ENCODE data around the gene AMN. TPM values are rescaled to one million over a fixed set of nuclear protein-coding genes. Genes with fewer than 3 reads are reported as not detected.

Gene AMN
- total and polyA plus RNA-seq, 4 donors = 2.1 to 51.2 (median 8.6) TPM

- 95% methylated on average over 33 of the region's 33 CpGs for WGBS
- no peak for DNase-seq (ENCODE audit: low spot score)
- no peak overlapping the region for H3K9ac ChIP-seq (ENCODE audit: low read depth in 1 of 2, low read length in 2 of 2)
- TF ChIP-seq GABPA (IDR thresholded peaks at IDR 0.05 in 1 of 2, conservative IDR thresholded peaks at IDR 0.05 in 1 of 2) = no peak
- TF ChIP-seq FOXA2 (IDR thresholded peaks at IDR 0.05) = no peak
- TF ChIP-seq RXRA (IDR thresholded peaks at IDR 0.05) = no peak
- TF ChIP-seq TAF1 (conservative IDR thresholded peaks at IDR 0.05) = no peak
- TF ChIP-seq, protein P1, sequence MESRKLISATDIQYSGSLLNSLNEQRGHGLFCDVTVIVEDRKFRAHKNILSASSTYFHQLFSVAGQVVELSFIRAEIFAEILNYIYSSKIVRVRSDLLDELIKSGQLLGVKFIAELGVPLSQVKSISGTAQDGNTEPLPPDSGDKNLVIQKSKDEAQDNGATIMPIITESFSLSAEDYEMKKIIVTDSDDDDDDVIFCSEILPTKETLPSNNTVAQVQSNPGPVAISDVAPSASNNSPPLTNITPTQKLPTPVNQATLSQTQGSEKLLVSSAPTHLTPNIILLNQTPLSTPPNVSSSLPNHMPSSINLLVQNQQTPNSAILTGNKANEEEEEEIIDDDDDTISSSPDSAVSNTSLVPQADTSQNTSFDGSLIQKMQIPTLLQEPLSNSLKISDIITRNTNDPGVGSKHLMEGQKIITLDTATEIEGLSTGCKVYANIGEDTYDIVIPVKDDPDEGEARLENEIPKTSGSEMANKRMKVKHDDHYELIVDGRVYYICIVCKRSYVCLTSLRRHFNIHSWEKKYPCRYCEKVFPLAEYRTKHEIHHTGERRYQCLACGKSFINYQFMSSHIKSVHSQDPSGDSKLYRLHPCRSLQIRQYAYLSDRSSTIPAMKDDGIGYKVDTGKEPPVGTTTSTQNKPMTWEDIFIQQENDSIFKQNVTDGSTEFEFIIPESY (IDR thresholded peaks at IDR 0.05) = no peak
- TF ChIP-seq HNF4G (IDR thresholded peaks at IDR 0.05) = no peak
- H3K4me1 ChIP-seq (ENCODE audit: control insufficient read depth in 4 of 4, insufficient read depth in 4 of 4, low read length in 3 of 4) = no peaks in the 10 kb centered on the region
- H3K27me3 ChIP-seq (ENCODE audit: control insufficient read depth in 4 of 4, insufficient read depth in 4 of 4, low read length in 3 of 4) = no peaks in the 10 kb centered on the region
- no peak overlapping the region for H3K4me3 ChIP-seq (ENCODE audit: low read depth in 1 of 3, low read length in 3 of 3)
- no peaks in the 10 kb centered on the region for H3K9me3 ChIP-seq (ENCODE audit: control insufficient read depth in 4 of 4, low read length in 3 of 4)
- H3K27ac ChIP-seq (ENCODE audit: low read depth in 1 of 2, low read length in 2 of 2) = no peak overlapping the region
- H3K36me3 ChIP-seq (ENCODE audit: control insufficient read depth in 4 of 4, insufficient read depth in 3 of 4, low read depth in 1 of 4, low read length in 3 of 4) = peaks cover 0 to 26% (median 3%) of the 10 kb centered on the region in 4 donors
Observed at GRCh38 chr14:102907303-102907844, 15.1 kb upstream of the AMN start.

DNA sequence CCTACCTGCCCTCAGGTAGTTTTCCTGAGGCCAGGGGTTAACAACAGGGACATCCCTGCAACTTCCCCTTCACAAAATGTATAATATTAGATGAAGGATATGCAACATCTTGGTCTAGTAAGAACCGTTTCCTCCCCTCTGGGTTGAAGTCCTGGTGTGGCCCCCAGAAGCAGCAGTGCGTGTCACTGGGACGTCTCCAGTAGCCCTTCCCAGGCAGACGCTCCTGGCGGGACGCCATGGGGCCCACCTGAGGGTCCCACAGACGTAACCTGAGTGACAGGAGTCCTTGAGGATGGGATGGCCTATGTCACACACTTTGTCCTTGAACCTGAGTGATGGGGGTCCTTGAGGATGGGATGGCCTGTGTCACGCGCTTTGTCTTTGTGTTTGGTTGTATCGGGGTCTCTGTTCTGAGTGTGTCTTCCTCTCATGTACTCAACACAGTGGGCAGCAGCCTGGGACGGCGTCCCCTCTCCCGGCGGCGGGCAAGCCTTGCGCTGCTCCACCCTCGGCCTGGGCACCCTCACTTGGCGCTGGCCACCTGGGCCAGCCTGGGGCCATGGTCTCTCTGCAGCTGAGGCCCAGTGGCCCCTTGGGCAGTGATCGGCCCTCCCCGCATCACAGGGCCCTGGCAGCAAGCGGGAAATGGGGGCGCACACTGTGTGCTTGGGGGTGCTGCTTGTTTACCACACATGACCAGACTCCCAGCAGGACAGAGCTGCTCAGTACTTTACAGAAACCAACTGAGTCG lies 14.3 kb upstream of the AMN start:
- no peak overlapping the region for H3K4me3 ChIP-seq (ENCODE audit: low read depth in 1 of 3, low read length in 3 of 3)
- no peaks in the 10 kb centered on the region for H3K27me3 ChIP-seq (ENCODE audit: control insufficient read depth in 4 of 4, insufficient read depth in 4 of 4, low read length in 3 of 4)
- H3K9ac ChIP-seq (ENCODE audit: low read depth in 1 of 2, low read length in 2 of 2) = no peak overlapping the region
- 96% methylated on average over 23 of the region's 23 CpGs for WGBS
- no peak overlapping the region for H3K27ac ChIP-seq (ENCODE audit: low read depth in 1 of 2, low read length in 2 of 2)
- DNase-seq (ENCODE audit: low spot score) = no peak
- peaks cover 0 to 24% (median 2%) of the 10 kb centered on the region in 4 donors for H3K36me3 ChIP-seq (ENCODE audit: control insufficient read depth in 4 of 4, insufficient read depth in 3 of 4, low read depth in 1 of 4, low read length in 3 of 4)
- no peaks in the 10 kb centered on the region for H3K9me3 ChIP-seq (ENCODE audit: control insufficient read depth in 4 of 4, low read length in 3 of 4)
- TF ChIP-seq, protein P2, sequence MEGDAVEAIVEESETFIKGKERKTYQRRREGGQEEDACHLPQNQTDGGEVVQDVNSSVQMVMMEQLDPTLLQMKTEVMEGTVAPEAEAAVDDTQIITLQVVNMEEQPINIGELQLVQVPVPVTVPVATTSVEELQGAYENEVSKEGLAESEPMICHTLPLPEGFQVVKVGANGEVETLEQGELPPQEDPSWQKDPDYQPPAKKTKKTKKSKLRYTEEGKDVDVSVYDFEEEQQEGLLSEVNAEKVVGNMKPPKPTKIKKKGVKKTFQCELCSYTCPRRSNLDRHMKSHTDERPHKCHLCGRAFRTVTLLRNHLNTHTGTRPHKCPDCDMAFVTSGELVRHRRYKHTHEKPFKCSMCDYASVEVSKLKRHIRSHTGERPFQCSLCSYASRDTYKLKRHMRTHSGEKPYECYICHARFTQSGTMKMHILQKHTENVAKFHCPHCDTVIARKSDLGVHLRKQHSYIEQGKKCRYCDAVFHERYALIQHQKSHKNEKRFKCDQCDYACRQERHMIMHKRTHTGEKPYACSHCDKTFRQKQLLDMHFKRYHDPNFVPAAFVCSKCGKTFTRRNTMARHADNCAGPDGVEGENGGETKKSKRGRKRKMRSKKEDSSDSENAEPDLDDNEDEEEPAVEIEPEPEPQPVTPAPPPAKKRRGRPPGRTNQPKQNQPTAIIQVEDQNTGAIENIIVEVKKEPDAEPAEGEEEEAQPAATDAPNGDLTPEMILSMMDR (IDR thresholded peaks at IDR 0.05; ENCODE audit: low read depth, low read length, missing input control) = no peak
- TF ChIP-seq TAF1 (conservative IDR thresholded peaks at IDR 0.05) (no peak), HNF4G (IDR thresholded peaks at IDR 0.05) (no peak)
- TF ChIP-seq, protein P3, sequence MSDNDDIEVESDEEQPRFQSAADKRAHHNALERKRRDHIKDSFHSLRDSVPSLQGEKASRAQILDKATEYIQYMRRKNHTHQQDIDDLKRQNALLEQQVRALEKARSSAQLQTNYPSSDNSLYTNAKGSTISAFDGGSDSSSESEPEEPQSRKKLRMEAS (IDR thresholded peaks at IDR 0.05) = no peak
- no peaks in the 10 kb centered on the region for H3K4me1 ChIP-seq (ENCODE audit: control insufficient read depth in 4 of 4, insufficient read depth in 4 of 4, low read length in 3 of 4)

DNA sequence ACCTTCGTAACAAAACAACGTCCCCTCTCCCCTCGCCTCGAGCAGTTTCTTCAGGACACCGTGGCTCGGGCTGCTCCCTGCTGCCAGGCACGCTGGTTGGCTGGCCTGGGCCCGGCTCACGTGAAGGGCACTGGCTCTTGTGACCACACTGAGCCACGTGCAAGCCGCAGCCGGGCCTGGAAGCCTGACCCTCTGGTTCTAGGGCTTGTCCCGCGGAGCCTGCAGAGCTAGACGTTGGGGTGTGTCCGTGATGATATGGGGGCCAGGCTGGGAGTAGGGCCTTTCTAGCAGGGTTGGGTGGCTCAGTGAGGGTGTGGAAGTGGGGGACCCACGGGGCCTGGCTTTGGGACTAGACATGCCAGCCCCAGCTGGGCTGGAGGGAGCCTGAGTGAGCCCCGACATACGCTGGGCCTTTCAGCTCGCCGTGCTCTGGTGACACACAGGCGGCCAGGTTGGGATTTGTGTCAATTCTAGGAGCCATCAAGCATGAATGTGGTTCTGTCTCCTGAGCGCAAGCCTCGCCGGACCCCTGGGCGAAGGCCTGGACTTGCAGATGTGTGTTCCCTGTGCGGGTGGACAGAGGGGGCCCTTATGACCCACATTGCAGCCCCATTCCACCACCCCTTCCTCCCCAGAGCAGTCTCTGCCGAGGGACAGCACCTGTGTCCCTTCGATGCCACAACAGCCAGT lies 13.6 kb upstream of the AMN start:
- Histone ChIP-seq H3K27ac (ENCODE audit: low read depth in 1 of 2, low read length in 2 of 2) (no peak overlapping the region), H3K4me3 (ENCODE audit: low read depth in 1 of 3, low read length in 3 of 3) (no peak overlapping the region), H3K36me3 (ENCODE audit: control insufficient read depth in 4 of 4, insufficient read depth in 3 of 4, low read depth in 1 of 4, low read length in 3 of 4) (peaks cover 0 to 17% (median 1%) of the 10 kb centered on the region in 4 donors), H3K9me3 (ENCODE audit: control insufficient read depth in 4 of 4, low read length in 3 of 4) (no peaks in the 10 kb centered on the region), H3K27me3 (ENCODE audit: control insufficient read depth in 4 of 4, insufficient read depth in 4 of 4, low read length in 3 of 4) (no peaks in the 10 kb centered on the region), H3K9ac (ENCODE audit: low read depth in 1 of 2, low read length in 2 of 2) (no peak overlapping the region), H3K4me1 (ENCODE audit: control insufficient read depth in 4 of 4, insufficient read depth in 4 of 4, low read length in 3 of 4) (no peaks in the 10 kb centered on the region)
- TF ChIP-seq JUND (IDR thresholded peaks at IDR 0.05) (no peak), FOXA2 (IDR thresholded peaks at IDR 0.05) (no peak), YY1 (IDR thresholded peaks at IDR 0.05) (no peak), RAD21 (IDR thresholded peaks at IDR 0.05) (no peak), NR2F2 (IDR thresholded peaks at IDR 0.05) (no peak)
- TF ChIP-seq, protein P2 (IDR thresholded peaks at IDR 0.05; ENCODE audit: low read depth, low read length, missing input control) = no peak
- DNase-seq (ENCODE audit: low spot score) = no peak
- WGBS = 97% methylated on average over 29 of the region's 29 CpGs

All from liver (tissue), 9 donors.